Nephron (organoid): ENCODE results near the gene GJD2.

ENCODE experiments used
- H3K27ac Mint-ChIP-seq, 3 experiments: 2 replicates each; pipeline ENCODE4 v1.8.0; 2020; ENCODE audit warnings: mixed read lengths in 3 of 3, mild to moderate bottlenecking in 2 of 3, moderate library complexity in 1 of 3
- H3K27me3 Mint-ChIP-seq: 2 replicates; pipeline ENCODE4 v1.8.0; 2021; ENCODE audit warnings: low read depth, mild to moderate bottlenecking, moderate library complexity, mixed read lengths
- H3K36me3 Mint-ChIP-seq: 2 replicates; pipeline ENCODE4 v1.8.0; 2020; ENCODE audit warnings: low read depth, mixed read lengths
- H3K4me1 Mint-ChIP-seq: 2 replicates; pipeline ENCODE4 v1.8.0; 2020; ENCODE audit warnings: mixed read lengths
- H3K4me3 Mint-ChIP-seq, 3 experiments: 2 replicates each; pipeline ENCODE4 v1.8.0; 2020; ENCODE audit warnings: mild to moderate bottlenecking in 3 of 3, mixed read lengths in 3 of 3, moderate library complexity in 2 of 3
- H3K9me3 Mint-ChIP-seq: 2 replicates; pipeline ENCODE4 v1.8.0; 2020; ENCODE audit warnings: mixed read lengths
- CTCF ChIP-seq, 3 experiments: fragments of 200-600 bp; sonication (generic); IDR thresholded peaks; one replicate each; pipeline ENCODE4 v1.5.0; 2021; ENCODE audit warnings: antibody characterized with exemption in 3 of 3; ENCODE audit not compliant: unreplicated experiment in 3 of 3

GJD2 gene

GRCh38 chr15:34701536-34701935, 53.3 kb downstream of the GJD2 start:
- no peak for TF ChIP-seq CTCF (IDR thresholded peaks at IDR 0.05; ENCODE audit: unreplicated experiment in 3 of 3)
- H3K9me3 Mint-ChIP-seq, result no peaks in the 10 kb centered on the region
- H3K4me1 Mint-ChIP-seq, result peaks cover 6% of the 10 kb centered on the region
- H3K27me3 Mint-ChIP-seq, result peaks cover 39% of the 10 kb centered on the region
- H3K27ac Mint-ChIP-seq, result no peak overlapping the region
- H3K36me3 Mint-ChIP-seq, result no peaks in the 10 kb centered on the region
- no peak overlapping the region for H3K4me3 Mint-ChIP-seq
